Measurements from ENCODE around the gene FAM163B.

- TF ChIP-seq CTCF (IDR thresholded peaks at IDR 0.05; ENCODE audit: low read depth, low read length, poor library complexity, severe bottlenecking) (no peak), EZH2phosphoT487 (IDR thresholded peaks at IDR 0.05; ENCODE audit: borderline replicate concordance, low read length) (no peak)
These were observed 34.4 kb downstream of the FAM163B start for GRCh38 chr9:133574771-133575170.

All from DOHH2 (cell line).